CD4-positive, alpha-beta T cell (primary cell): Measurements from ENCODE around the gene HIVEP3. TPM values are rescaled to one million over a fixed set of nuclear protein-coding genes. Genes with fewer than 3 reads are reported as not detected.

ENCODE experiments used
- ATAC-seq: fragments of 200-7000 bp; cut with Tn5 transposase; one replicate; pipeline ENCODE4 v1.10.0; 2022; ENCODE audit warnings: mild to moderate bottlenecking; ENCODE audit not compliant: poor library complexity
- CTCF ChIA-PET: fragments of 350-600 bp; sonication (Branson Sonifier 250); formaldehyde crosslinking; loops from one replicate; lab custom pipeline; 2021; ENCODE audit warnings: antibody characterized with exemption, inconsistent platforms; lab: Charles Lee
- POLR2A ChIA-PET: fragments of 350-600 bp; sonication (Branson Sonifier 250); formaldehyde crosslinking; loops from one replicate; lab custom pipeline; 2021; ENCODE audit warnings: antibody characterized with exemption, inconsistent platforms; lab: Charles Lee
- DNase-seq, 14 experiments: peaks; one replicate each; pipeline ENCODE4 v3.0.0-alpha.2; 2013 to 2020; ENCODE audit warnings: mixed read lengths in 2 of 14
- H3K27ac ChIP-seq, 2 donors: one replicate each; pipeline versions ENCODE4 v1.5.1 to v1.7.0; 2013; ENCODE audit warnings: low read length in 2 of 2, low read depth in 1 of 2, mild to moderate bottlenecking in 1 of 2
- H3K27me3 ChIP-seq, 2 experiments: 1 replicate in 1 of 2; 2 replicates in 1 of 2; pipeline versions ENCODE4 v1.6.1 to v1.7.0; 2013; ENCODE audit warnings: low read length in 2 of 2, control low read depth in 1 of 2, mild to moderate bottlenecking in 1 of 2, moderate library complexity in 1 of 2; ENCODE audit not compliant: insufficient read depth in 2 of 2, control insufficient read depth in 1 of 2
- H3K36me3 ChIP-seq: one replicate; pipeline ENCODE4 v1.6.1; 2013; ENCODE audit warnings: low read length, control low read depth; ENCODE audit not compliant: insufficient read depth
- H3K4me1 ChIP-seq: one replicate; pipeline ENCODE4 v1.6.1; 2013; ENCODE audit warnings: low read length, control low read depth; ENCODE audit not compliant: insufficient read depth
- H3K4me3 ChIP-seq: one replicate; pipeline ENCODE4 v1.5.1; 2013; ENCODE audit warnings: mild to moderate bottlenecking, low read length, moderate library complexity
- H3K9me3 ChIP-seq, 2 experiments: 1 replicate in 1 of 2; 2 replicates in 1 of 2; pipeline versions ENCODE4 v1.6.1 to v1.7.0; 2013; ENCODE audit warnings: low read length in 2 of 2, mild to moderate bottlenecking in 2 of 2, control low read depth in 1 of 2, moderate library complexity in 1 of 2; ENCODE audit not compliant: control insufficient read depth in 1 of 2, insufficient read depth in 1 of 2
- H3K27ac Mint-ChIP-seq: one replicate; pipeline ENCODE4 v1.8.0; 2020; ENCODE audit warnings: mixed read lengths
- H3K27me3 Mint-ChIP-seq: one replicate; pipeline ENCODE4 v1.8.0; 2021; ENCODE audit warnings: mixed read lengths
- H3K36me3 Mint-ChIP-seq: one replicate; pipeline ENCODE4 v1.8.0; 2021; ENCODE audit warnings: low read depth, mixed read lengths
- H3K4me1 Mint-ChIP-seq: one replicate; pipeline ENCODE4 v1.8.0; 2021; ENCODE audit warnings: low read depth, mixed read lengths
- H3K4me3 Mint-ChIP-seq: one replicate; pipeline ENCODE4 v1.8.0; 2020; ENCODE audit warnings: mild to moderate bottlenecking, mixed read lengths
- H3K9me3 Mint-ChIP-seq: one replicate; pipeline ENCODE4 v1.8.0; 2020; ENCODE audit warnings: mixed read lengths
- intact Hi-C, 2 experiments: fragments of 100-400 bp; cut with DNase I in 1 of 2; cut with micrococcal nuclease in 1 of 2; formaldehyde crosslinking; loops; one replicate each; pipeline versions ENCODE4 v1.15.1 to v1.9.0; 2023 to 2025; cut with DNase I, micrococcal nuclease
- total RNA-seq, 174 experiments: library from RNA in 2 of 174; stranded (reverse) in 2 of 174; gene quantifications; one replicate each; pipeline ENCODE4 v1.2.3 and lab custom pipeline; 2021 to 2026
- TF ChIP-seq, protein P1 (sequence below): fragments of 200-600 bp; IDR thresholded peaks from one replicate; pipeline ENCODE4 v1.8.0; 2022; ENCODE audit warnings: antibody characterized with exemption, mild to moderate bottlenecking

HIVEP3 gene
- total RNA-seq, 2 experiments from 2014 or later = 5.1 to 5.4 TPM

GRCh38 chr1:41473738-41474362, 444.9 kb downstream of the HIVEP3 start:
- POLR2A ChIA-PET = no interaction called here
- no peaks in the 10 kb centered on the region for H3K4me1 ChIP-seq
- no peak overlapping the region for H3K27ac Mint-ChIP-seq
- no peaks in the 10 kb centered on the region for H3K36me3 ChIP-seq
- H3K9me3 Mint-ChIP-seq = no peaks in the 10 kb centered on the region
- H3K4me3 Mint-ChIP-seq = no peak overlapping the region
- CTCF ChIA-PET = no interaction called here
- DNase-seq = no peak
- no peaks in the 10 kb centered on the region for H3K27me3 Mint-ChIP-seq
- no peaks in the 10 kb centered on the region for H3K4me1 Mint-ChIP-seq
- H3K36me3 Mint-ChIP-seq = no peaks in the 10 kb centered on the region
- no peak for ATAC-seq
- H3K27ac ChIP-seq = no peak overlapping the region
- no peaks in the 10 kb centered on the region for H3K27me3 ChIP-seq
- no peak overlapping the region for H3K4me3 ChIP-seq
- H3K9me3 ChIP-seq = no peaks in the 10 kb centered on the region
- intact Hi-C loops = no loop called here
- TF ChIP-seq, protein P1, sequence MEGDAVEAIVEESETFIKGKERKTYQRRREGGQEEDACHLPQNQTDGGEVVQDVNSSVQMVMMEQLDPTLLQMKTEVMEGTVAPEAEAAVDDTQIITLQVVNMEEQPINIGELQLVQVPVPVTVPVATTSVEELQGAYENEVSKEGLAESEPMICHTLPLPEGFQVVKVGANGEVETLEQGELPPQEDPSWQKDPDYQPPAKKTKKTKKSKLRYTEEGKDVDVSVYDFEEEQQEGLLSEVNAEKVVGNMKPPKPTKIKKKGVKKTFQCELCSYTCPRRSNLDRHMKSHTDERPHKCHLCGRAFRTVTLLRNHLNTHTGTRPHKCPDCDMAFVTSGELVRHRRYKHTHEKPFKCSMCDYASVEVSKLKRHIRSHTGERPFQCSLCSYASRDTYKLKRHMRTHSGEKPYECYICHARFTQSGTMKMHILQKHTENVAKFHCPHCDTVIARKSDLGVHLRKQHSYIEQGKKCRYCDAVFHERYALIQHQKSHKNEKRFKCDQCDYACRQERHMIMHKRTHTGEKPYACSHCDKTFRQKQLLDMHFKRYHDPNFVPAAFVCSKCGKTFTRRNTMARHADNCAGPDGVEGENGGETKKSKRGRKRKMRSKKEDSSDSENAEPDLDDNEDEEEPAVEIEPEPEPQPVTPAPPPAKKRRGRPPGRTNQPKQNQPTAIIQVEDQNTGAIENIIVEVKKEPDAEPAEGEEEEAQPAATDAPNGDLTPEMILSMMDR = no peak

GRCh38 chr1:41471658-41472057, 447.1 kb downstream of the HIVEP3 start:
- CTCF ChIA-PET = no interaction called here
- TF ChIP-seq, protein P1 = no peak
- Mint-ChIP-seq H3K27me3 (no peaks in the 10 kb centered on the region), H3K4me1 (no peaks in the 10 kb centered on the region), H3K9me3 (no peaks in the 10 kb centered on the region), H3K36me3 (no peaks in the 10 kb centered on the region), H3K27ac (no peak overlapping the region), H3K4me3 (no peak overlapping the region)
- Histone ChIP-seq H3K4me1 (no peaks in the 10 kb centered on the region), H3K27me3 (no peaks in the 10 kb centered on the region), H3K36me3 (no peaks in the 10 kb centered on the region), H3K27ac (no peak overlapping the region), H3K4me3 (no peak overlapping the region), H3K9me3 (no peaks in the 10 kb centered on the region)
- intact Hi-C loops = no loop called here
- POLR2A ChIA-PET = no interaction called here
- DNase-seq = no peak
- no peak for ATAC-seq

DNA sequence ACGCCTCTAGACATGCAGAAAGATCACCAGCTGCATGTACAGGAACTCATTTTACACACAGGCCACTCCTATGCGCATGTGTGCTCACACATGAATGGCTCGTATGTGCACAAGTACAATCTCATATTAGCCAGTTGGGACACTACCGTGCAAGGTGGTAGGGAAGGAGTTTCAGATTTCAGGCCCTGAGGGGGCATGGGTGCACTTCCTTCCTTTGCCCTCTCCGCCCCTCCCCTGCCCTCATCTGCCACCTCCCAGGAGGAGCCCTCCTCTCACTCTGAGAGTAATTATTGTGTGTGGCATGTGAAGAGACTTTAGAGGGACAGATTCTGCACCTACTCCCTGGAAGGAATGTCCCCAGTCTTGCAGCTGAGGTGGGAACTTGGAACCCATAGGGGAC, 449.0 kb downstream of the HIVEP3 start:
- Mint-ChIP-seq H3K27me3 (no peaks in the 10 kb centered on the region), H3K4me1 (no peaks in the 10 kb centered on the region), H3K36me3 (no peaks in the 10 kb centered on the region), H3K27ac (no peak overlapping the region), H3K9me3 (no peaks in the 10 kb centered on the region), H3K4me3 (no peak overlapping the region)
- no peaks in the 10 kb centered on the region for H3K36me3 ChIP-seq
- H3K4me3 ChIP-seq = no peak overlapping the region
- no peak for ATAC-seq
- H3K4me1 ChIP-seq = no peaks in the 10 kb centered on the region
- no peak for DNase-seq
- CTCF ChIA-PET = no interaction called here
- TF ChIP-seq, protein P1 = no peak
- POLR2A ChIA-PET = no interaction called here
- H3K27me3 ChIP-seq = no peaks in the 10 kb centered on the region
- intact Hi-C loops = no loop called here
- no peaks in the 10 kb centered on the region for H3K9me3 ChIP-seq
- H3K27ac ChIP-seq = no peak overlapping the region
